ENCODE results near the gene RBM47. TPM values are rescaled to one million over a fixed set of nuclear protein-coding genes. Genes with fewer than 3 reads are reported as not detected.

The RBM47 gene
- polyA plus RNA-seq, 1 donor from 2014 or later: 1.7 TPM

- Histone ChIP-seq H3K9ac (ENCODE audit: low read length) (no peak overlapping the region), H3K9me2 (ENCODE audit: insufficient read depth, low read length) (no peaks in the 10 kb centered on the region), H4K20me1 (ENCODE audit: insufficient read depth) (no peaks in the 10 kb centered on the region), H3K4me2 (ENCODE audit: low read length) (no peak overlapping the region), H3F3A (ENCODE audit: insufficient read depth, low read length, poor library complexity, severe bottlenecking) (no peaks in the 10 kb centered on the region), H3K36me3 (ENCODE audit: insufficient read depth, low read length) (no peaks in the 10 kb centered on the region), H3K27me3 (ENCODE audit: insufficient read depth, low read depth, low read length) (no peaks in the 10 kb centered on the region), H3K9me3 (ENCODE audit: low read length) (no peaks in the 10 kb centered on the region), H3K4me3 (ENCODE audit: low read length) (no peak overlapping the region), H2AFZ (ENCODE audit: low read depth, low read length) (no peak overlapping the region), H3K27ac (ENCODE audit: low read length) (no peak overlapping the region), H3K79me2 (replicated peaks; ENCODE audit: insufficient read depth, low read length) (no peaks in the 10 kb centered on the region)
- TF ChIP-seq SMC3 (conservative IDR thresholded peaks at IDR 0.05; ENCODE audit: poor library complexity) (no peak), POLR2AphosphoS5 (IDR thresholded peaks at IDR 0.05) (no peak), EZH2 (IDR thresholded peaks at IDR 0.05; ENCODE audit: borderline replicate concordance, insufficient read depth, low read length, poor library complexity, severe bottlenecking) (no peak), REST (IDR thresholded peaks at IDR 0.05; ENCODE audit: borderline replicate concordance) (no peak), CTCF (IDR thresholded peaks at IDR 0.05; ENCODE audit: poor library complexity, severe bottlenecking) (no peak), MXI1 (conservative IDR thresholded peaks at IDR 0.05; ENCODE audit: poor library complexity, severe bottlenecking) (no peak), EP300 (conservative IDR thresholded peaks at IDR 0.05; ENCODE audit: poor library complexity, severe bottlenecking) (no peak), RAD21 (conservative IDR thresholded peaks at IDR 0.05) (no peak), TAF1 (IDR thresholded peaks at IDR 0.05; ENCODE audit: low read depth) (no peak)
These were observed 45.7 kb downstream of the RBM47 start for GRCh38 chr4:40583850-40584439.

GRCh38 chr4:40582413-40582812 is 47.3 kb downstream of the RBM47 start:
- Histone ChIP-seq H3K36me3 (ENCODE audit: insufficient read depth, low read length) (no peaks in the 10 kb centered on the region), H3K9ac (ENCODE audit: low read length) (no peak overlapping the region), H3F3A (ENCODE audit: insufficient read depth, low read length, poor library complexity, severe bottlenecking) (no peaks in the 10 kb centered on the region), H3K9me2 (ENCODE audit: insufficient read depth, low read length) (no peaks in the 10 kb centered on the region), H3K79me2 (replicated peaks; ENCODE audit: insufficient read depth, low read length) (no peaks in the 10 kb centered on the region), H4K20me1 (ENCODE audit: insufficient read depth) (no peaks in the 10 kb centered on the region), H3K4me3 (ENCODE audit: low read length) (no peak overlapping the region), H3K4me2 (ENCODE audit: low read length) (no peak overlapping the region), H3K27ac (ENCODE audit: low read length) (no peak overlapping the region), H3K9me3 (ENCODE audit: low read length) (no peaks in the 10 kb centered on the region), H3K27me3 (ENCODE audit: insufficient read depth, low read depth, low read length) (no peaks in the 10 kb centered on the region), H2AFZ (ENCODE audit: low read depth, low read length) (no peak overlapping the region)
- TF ChIP-seq RAD21 (conservative IDR thresholded peaks at IDR 0.05): no peak
- no peak for TF ChIP-seq CTCF (IDR thresholded peaks at IDR 0.05; ENCODE audit: poor library complexity, severe bottlenecking)
- no peak for TF ChIP-seq TAF1 (IDR thresholded peaks at IDR 0.05; ENCODE audit: low read depth)
- TF ChIP-seq EZH2 (IDR thresholded peaks at IDR 0.05; ENCODE audit: borderline replicate concordance, insufficient read depth, low read length, poor library complexity, severe bottlenecking): no peak
- no peak for TF ChIP-seq REST (IDR thresholded peaks at IDR 0.05; ENCODE audit: borderline replicate concordance)
- TF ChIP-seq MXI1 (conservative IDR thresholded peaks at IDR 0.05; ENCODE audit: poor library complexity, severe bottlenecking): no peak

Data from neural cell (in vitro differentiated cells).